GM19395 (cell line): ENCODE results near the gene RDM1.

Source experiments
- ATAC-seq: cut with Tn5 transposase; IDR thresholded peaks from one replicate; pipeline ENCODE4 v1.9.1; 2021; ENCODE audit warnings: mild to moderate bottlenecking, moderate library complexity; ENCODE audit not compliant: unreplicated experiment

The RDM1 gene

DNA sequence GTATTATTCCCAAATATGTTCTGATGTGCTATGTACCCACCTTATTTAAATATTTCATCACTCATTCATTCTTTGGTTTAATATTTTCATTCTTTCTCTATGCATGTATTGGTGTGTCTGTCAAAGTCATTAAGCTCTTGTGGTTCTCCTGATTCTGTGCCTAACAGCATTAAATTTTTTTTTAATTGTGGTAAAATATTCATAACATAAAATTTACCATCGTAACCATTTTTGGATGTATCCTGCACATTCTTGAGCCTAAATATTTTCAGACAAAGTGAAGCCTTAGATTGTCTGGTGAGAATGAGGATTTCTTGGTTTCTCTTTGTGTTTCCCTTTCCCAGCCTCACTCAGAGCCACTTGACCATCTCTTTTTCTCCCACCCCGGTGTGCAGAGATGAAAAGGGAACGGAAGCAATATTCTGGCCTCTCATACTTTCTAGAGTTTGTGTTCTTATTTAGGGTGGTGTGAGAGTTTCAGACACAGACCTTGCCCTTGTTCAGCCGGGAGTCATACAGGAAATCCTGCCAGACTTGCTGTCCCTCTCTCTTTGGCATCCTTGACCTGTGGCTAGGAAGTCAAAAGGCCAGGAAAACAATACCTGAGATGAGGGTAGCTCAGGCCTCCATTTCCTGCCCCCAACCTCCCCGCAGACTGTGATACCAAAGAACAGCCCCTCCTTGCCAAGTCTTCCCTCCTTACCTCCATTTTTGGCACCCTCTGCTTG is 55.3 kb downstream of the RDM1 start:
- no peak for ATAC-seq

DNA sequence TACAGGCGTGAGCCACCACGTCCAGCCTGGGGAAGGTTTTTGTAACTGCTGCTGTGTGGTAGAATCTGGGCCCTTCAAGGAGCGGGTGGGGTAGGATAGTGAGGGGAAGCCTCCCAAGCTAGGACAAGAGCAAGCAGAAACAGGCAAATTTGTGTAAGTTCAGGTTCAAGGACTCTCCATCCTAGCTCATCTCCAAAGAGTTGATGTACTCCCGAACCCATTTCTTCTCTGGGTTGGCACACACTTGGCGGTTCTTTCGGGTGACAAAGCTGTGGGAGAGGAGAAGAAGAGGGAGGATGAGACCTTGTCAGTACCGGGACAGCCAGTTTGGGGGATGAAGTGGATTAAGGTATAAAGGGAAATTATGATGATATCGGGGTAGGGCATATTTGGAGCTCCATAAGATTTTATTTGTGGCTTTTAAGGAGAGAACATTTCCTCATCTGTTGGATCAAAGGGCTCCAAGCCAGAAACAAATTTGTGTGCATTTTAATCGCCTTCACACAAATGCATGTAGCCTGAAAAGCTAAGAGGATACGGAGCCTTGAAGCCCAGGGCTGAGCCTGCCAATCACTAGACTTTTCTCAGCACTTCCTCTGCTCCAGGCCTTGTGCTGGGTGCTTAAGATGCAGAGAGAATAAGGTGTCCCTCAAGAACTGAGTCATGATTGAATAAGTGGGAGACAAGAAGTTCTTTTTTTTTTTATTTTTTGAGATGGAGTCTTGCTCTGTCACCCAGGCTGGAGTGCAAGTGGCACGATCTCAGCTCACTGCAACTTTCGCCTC is 58.2 kb downstream of the RDM1 start:
- no peak for ATAC-seq

DNA sequence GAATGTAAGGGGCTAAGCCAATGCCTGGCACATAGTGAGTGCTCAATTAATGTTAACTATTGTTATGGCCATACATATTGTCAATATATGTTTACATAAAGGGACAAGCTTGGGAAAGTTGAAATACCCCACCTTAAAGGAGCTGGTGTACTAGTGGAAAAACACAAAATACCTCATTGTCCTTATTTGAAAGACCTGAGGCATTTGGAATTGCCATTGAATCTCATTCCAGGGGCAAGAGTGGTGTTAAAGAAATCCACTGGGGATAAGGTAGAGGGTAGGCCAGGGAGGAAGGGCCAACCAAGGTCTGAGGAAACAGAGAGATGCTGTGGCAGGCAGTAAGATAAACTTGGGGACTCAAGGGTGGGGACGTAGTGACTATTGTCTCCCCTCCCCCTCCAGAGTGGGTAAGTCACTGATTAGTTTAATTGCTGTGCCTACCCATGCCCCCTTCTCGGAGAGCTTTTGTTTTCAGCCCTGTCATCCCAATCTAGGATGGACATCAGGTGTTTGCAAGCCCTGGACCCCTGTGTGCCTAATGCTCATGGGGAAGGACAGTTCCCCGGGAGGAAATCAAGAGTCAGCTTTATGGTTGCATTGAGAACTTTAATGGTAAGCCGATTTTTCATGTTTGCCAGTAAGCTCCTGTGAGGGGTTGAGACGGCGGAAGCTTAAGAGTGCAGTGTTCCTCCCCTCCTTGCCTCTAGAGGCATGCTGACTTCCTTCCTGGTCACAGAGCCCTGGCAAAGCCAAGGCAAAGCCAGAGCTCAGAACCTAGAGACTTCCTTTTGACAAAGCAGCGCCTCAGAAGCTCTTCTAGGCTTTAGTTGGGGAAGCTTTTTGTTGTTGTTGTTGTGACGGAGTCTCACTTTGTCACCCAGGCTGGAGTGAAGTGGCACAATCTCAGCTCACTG is 59.4 kb downstream of the RDM1 start:
- ATAC-seq = no peak

DNA sequence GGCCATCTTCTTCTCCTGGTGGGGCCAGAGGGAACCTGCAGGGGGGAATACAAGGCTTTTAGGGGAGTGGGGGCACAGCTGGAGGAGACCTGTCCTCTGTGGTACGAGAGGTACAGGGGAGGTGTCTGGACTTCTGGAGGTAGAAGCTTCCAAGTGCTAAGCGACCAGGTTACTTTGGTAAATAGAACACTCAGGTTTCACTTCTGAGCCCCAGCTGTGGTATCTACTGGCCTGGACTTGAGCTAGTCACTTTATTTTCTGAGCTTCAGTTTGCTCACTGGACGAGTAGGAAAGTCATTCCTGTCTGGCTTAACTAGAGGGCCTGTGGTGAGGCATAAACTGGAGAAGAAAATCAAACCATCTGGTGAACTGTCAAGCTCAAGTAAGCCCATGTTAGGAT is 61.8 kb downstream of the RDM1 start, which contains the start of gene HEATR9:
TSS of gene HEATR9 (minus strand) at position 155 of the 400 bp plus-strand sequence. CDS start at position 6, 149 bp downstream.
- no peak for ATAC-seq
